HG03432 (cell line): Measurements from ENCODE around the gene PTPMT1.
A peak's percentile ranks its signal among the peaks of the same experiment; 100 is the strongest.

Source experiments
- ATAC-seq: cut with Tn5 transposase; IDR thresholded peaks from one replicate; pipeline ENCODE4 v1.9.1; 2021; ENCODE audit warnings: mild to moderate bottlenecking, moderate library complexity; ENCODE audit not compliant: unreplicated experiment

The PTPMT1 gene

GRCh38 chr11:47605921-47606320, 40.5 kb downstream of the PTPMT1 start:
- no peak for ATAC-seq

GRCh38 chr11:47606731-47607130, 41.3 kb downstream of the PTPMT1 start:
- no peak for ATAC-seq

GRCh38 chr11:47607380-47607779, 42.0 kb downstream of the PTPMT1 start:
- ATAC-seq: no peak

GRCh38 chr11:47609675-47610074, 44.3 kb downstream of the PTPMT1 start:
- no peak for ATAC-seq

- ATAC-seq: peak; percentile 84
Observed at GRCh38 chr11:47611348-47611794, 46.0 kb downstream of the PTPMT1 start.

GRCh38 chr11:47615249-47615648, 49.9 kb downstream of the PTPMT1 start:
- no peak for ATAC-seq

GRCh38 chr11:47616726-47617416, 51.5 kb downstream of the PTPMT1 start:
- ATAC-seq: no peak

- ATAC-seq: no peak
Observed at GRCh38 chr11:47617417-47617809, 52.0 kb downstream of the PTPMT1 start.

GRCh38 chr11:47620836-47621378, 55.5 kb downstream of the PTPMT1 start:
- no peak for ATAC-seq
